ACC112 (cell line): ENCODE measurements around the gene MEOX2.

ENCODE experiments used
- H2AFZ ChIP-seq: fragments of 200-600 bp; sonication (generic); one replicate; pipeline ENCODE4 v1.6.0; 2017; ENCODE audit warnings: antibody characterized with exemption, low read length; ENCODE audit not compliant: unreplicated experiment
- H3K27ac ChIP-seq: fragments of 200-600 bp; sonication (generic); 2 replicates; pipeline ENCODE4 v1.5.1; 2014; ENCODE audit warnings: low read depth, mild to moderate bottlenecking, antibody characterized with exemption, low read length, moderate library complexity
- H3K27me3 ChIP-seq: fragments of 200-600 bp; sonication (generic); 2 replicates; pipeline ENCODE4 v1.6.1; 2014; ENCODE audit warnings: mild to moderate bottlenecking, antibody characterized with exemption, low read length, moderate library complexity, mixed read lengths; ENCODE audit not compliant: insufficient read depth
- H3K36me3 ChIP-seq: fragments of 200-600 bp; sonication (generic); 2 replicates; pipeline ENCODE4 v1.6.1; 2016; ENCODE audit warnings: mild to moderate bottlenecking, antibody characterized with exemption, low read length, moderate library complexity, mixed read lengths; ENCODE audit not compliant: insufficient read depth
- H3K4me1 ChIP-seq: fragments of 200-600 bp; sonication (generic); one replicate; pipeline ENCODE4 v1.6.1; 2016; ENCODE audit warnings: low read length, mixed read lengths; ENCODE audit not compliant: insufficient read depth, unreplicated experiment, control insufficient read depth
- H3K4me3 ChIP-seq: fragments of 200-600 bp; sonication (generic); 2 replicates; pipeline ENCODE4 v1.5.1; 2014; ENCODE audit warnings: mild to moderate bottlenecking, low read depth, low read length
- H3K79me2 ChIP-seq: fragments of 200-600 bp; sonication (generic); one replicate; pipeline ENCODE4 v1.6.0; 2016; ENCODE audit warnings: low read length; ENCODE audit not compliant: control insufficient read depth, unreplicated experiment, insufficient read depth

The MEOX2 gene

GRCh38 chr7:15651693-15652092, 34.8 kb downstream of the MEOX2 start:
- H3K27me3 ChIP-seq: no peaks in the 10 kb centered on the region
- peaks cover 25% of the 10 kb centered on the region for H3K4me1 ChIP-seq
- H3K79me2 ChIP-seq: peaks cover 4% of the 10 kb centered on the region
- 0 out of 2 replicates have a peak, but pooled peaks cover 4% of the 10 kb centered on the region for H3K36me3 ChIP-seq
- H3K27ac ChIP-seq: no peak overlapping the region
- H2AFZ ChIP-seq: no peak overlapping the region
- no peak overlapping the region for H3K4me3 ChIP-seq

- Histone ChIP-seq H3K4me1 (peaks cover 25% of the 10 kb centered on the region), H3K79me2 (peaks cover 6% of the 10 kb centered on the region), H3K27me3 (no peaks in the 10 kb centered on the region), H3K27ac (no peak overlapping the region), H3K36me3 (0 out of 2 replicates have a peak, but pooled peaks cover 4% of the 10 kb centered on the region), H3K4me3 (no peak overlapping the region), H2AFZ (no peak overlapping the region)
Measured at GRCh38 chr7:15650787-15651186, 35.7 kb downstream of the MEOX2 start.

GRCh38 chr7:15648461-15648961, 38.0 kb downstream of the MEOX2 start:
- peaks cover 25% of the 10 kb centered on the region for H3K4me1 ChIP-seq
- peaks cover 8% of the 10 kb centered on the region for H3K79me2 ChIP-seq
- no peaks in the 10 kb centered on the region for H3K36me3 ChIP-seq
- no peak overlapping the region for H3K27ac ChIP-seq
- peak overlapping the region; percentile 12 for H2AFZ ChIP-seq
- peak overlapping the region; percentile 21; the same call in 1 of the 2 replicates for H3K4me3 ChIP-seq
- no peaks in the 10 kb centered on the region for H3K27me3 ChIP-seq

GRCh38 chr7:15647309-15647708, 39.2 kb downstream of the MEOX2 start:
- peaks cover 16% of the 10 kb centered on the region for H3K4me1 ChIP-seq
- no peaks in the 10 kb centered on the region for H3K36me3 ChIP-seq
- no peak overlapping the region for H2AFZ ChIP-seq
- H3K27ac ChIP-seq: no peak overlapping the region
- no peaks in the 10 kb centered on the region for H3K27me3 ChIP-seq
- H3K4me3 ChIP-seq: no peak overlapping the region
- peaks cover 8% of the 10 kb centered on the region for H3K79me2 ChIP-seq

GRCh38 chr7:15643000-15643705, 43.3 kb downstream of the MEOX2 start:
- no peaks in the 10 kb centered on the region for H3K27me3 ChIP-seq
- H3K79me2 ChIP-seq: peaks cover 4% of the 10 kb centered on the region
- no peak overlapping the region for H2AFZ ChIP-seq
- H3K36me3 ChIP-seq: no peaks in the 10 kb centered on the region
- H3K27ac ChIP-seq: no peak overlapping the region
- peaks cover 5% of the 10 kb centered on the region for H3K4me1 ChIP-seq
- no peak overlapping the region for H3K4me3 ChIP-seq

- H3K27me3 ChIP-seq: no peaks in the 10 kb centered on the region
- peaks cover 36% of the 10 kb centered on the region for H3K4me1 ChIP-seq
- H3K79me2 ChIP-seq: peaks cover 5% of the 10 kb centered on the region
- H2AFZ ChIP-seq: no peak overlapping the region
- H3K4me3 ChIP-seq: no peak overlapping the region
- H3K27ac ChIP-seq: peak overlapping the region; percentile 58
- H3K36me3 ChIP-seq: peaks cover 13% of the 10 kb centered on the region; the same call in 1 of the 2 replicates
Measured at GRCh38 chr7:15628876-15629275, 57.6 kb downstream of the MEOX2 start.

- Histone ChIP-seq H2AFZ (no peak overlapping the region), H3K4me1 (peaks cover 43% of the 10 kb centered on the region), H3K27ac (peak overlapping the region; percentile 81), H3K79me2 (peaks cover 5% of the 10 kb centered on the region), H3K36me3 (peaks cover 14% of the 10 kb centered on the region; the same call in 1 of the 2 replicates), H3K4me3 (no peak overlapping the region), H3K27me3 (no peaks in the 10 kb centered on the region)
Measured at GRCh38 chr7:15626041-15626440, 60.4 kb downstream of the MEOX2 start.

GRCh38 chr7:15625466-15625865, 61.0 kb downstream of the MEOX2 start:
- H3K4me1 ChIP-seq: peaks cover 49% of the 10 kb centered on the region
- H3K36me3 ChIP-seq: peaks cover 14% of the 10 kb centered on the region; the same call in 1 of the 2 replicates
- no peak overlapping the region for H3K4me3 ChIP-seq
- no peaks in the 10 kb centered on the region for H3K27me3 ChIP-seq
- peak overlapping the region; percentile 81 for H3K27ac ChIP-seq
- H2AFZ ChIP-seq: no peak overlapping the region
- peaks cover 5% of the 10 kb centered on the region for H3K79me2 ChIP-seq

- H3K27ac ChIP-seq: no peak overlapping the region; the same call in 1 of the 2 replicates
- no peaks in the 10 kb centered on the region for H3K27me3 ChIP-seq
- peaks cover 14% of the 10 kb centered on the region; the same call in 1 of the 2 replicates for H3K36me3 ChIP-seq
- H2AFZ ChIP-seq: no peak overlapping the region
- H3K4me1 ChIP-seq: peaks cover 34% of the 10 kb centered on the region
- H3K79me2 ChIP-seq: no peaks in the 10 kb centered on the region
- H3K4me3 ChIP-seq: no peak overlapping the region
Measured at GRCh38 chr7:15621468-15621867, 65.0 kb downstream of the MEOX2 start.

- Histone ChIP-seq H3K4me1 (peaks cover 27% of the 10 kb centered on the region), H3K79me2 (no peaks in the 10 kb centered on the region), H3K4me3 (peak overlapping the region; percentile 57), H2AFZ (peak overlapping the region; percentile 47), H3K27me3 (no peaks in the 10 kb centered on the region), H3K36me3 (peaks cover 14% of the 10 kb centered on the region; the same call in 1 of the 2 replicates), H3K27ac (peak overlapping the region; percentile 40)
Measured at GRCh38 chr7:15620491-15621185, 65.8 kb downstream of the MEOX2 start.
